ENCODE data around the gene CLEC16A.

CLEC16A gene

DNA sequence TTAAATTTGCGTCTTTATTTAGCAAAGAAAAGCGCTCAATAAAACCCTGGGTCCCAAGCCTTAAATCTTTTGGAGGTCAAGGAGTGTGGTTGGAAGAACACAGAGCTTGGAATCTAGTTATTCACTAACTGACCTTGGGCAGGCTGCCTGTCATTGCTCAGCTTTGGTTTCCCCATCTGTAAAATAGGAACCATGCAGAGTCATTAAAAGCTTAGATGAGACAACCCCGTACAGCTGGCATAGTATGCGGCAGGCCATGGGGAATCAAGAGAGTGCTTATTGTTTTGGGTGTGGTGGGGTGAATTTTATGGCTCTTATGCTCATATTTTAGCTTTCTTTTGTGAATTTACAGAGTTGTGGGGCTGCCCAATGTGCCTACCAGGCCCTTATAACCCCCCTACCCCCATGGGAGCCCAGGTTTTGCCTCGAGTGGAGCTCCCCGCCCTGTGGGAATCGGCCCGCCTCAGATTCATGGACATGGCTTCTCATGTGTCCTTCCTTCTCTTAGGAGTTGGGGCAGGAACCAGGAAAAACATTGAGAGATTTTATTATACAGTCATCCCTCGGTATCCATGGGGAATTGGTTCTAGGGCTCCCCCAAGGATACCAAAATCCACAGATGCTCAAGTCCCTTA is 113.5 kb downstream of the CLEC16A start:
- Histone ChIP-seq H3K4me3 (ENCODE audit: low read depth in 1 of 2, low read length in 2 of 2) (no peak overlapping the region), H3K27me3 (ENCODE audit: low read depth, low read length) (no peaks in the 10 kb centered on the region)

DNA sequence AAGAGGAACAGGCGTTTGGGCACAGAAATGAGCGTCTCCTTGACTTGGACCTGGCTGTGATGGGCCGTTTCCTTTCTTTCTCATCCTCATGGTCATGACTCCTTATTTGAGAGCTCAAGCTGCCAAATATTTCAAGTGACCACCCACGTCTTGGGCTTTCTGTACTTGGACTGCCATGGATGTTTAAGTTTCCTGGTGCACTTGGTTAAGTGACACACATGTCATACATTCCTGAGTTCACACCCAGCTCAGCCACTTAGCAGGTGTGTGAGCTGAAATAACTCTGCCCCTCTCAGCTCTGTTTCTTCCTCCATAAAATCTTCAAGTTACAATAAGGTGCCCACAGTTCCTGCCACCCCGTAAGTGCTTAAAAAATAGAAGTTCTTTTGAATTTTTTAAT is 114.5 kb downstream of the CLEC16A start:
- Histone ChIP-seq H3K4me3 (ENCODE audit: low read depth in 1 of 2, low read length in 2 of 2) (no peak overlapping the region), H3K27me3 (ENCODE audit: low read depth, low read length) (no peaks in the 10 kb centered on the region), H3K36me3 (ENCODE audit: control insufficient read depth in 1 of 2, insufficient read depth in 2 of 2, low read length in 2 of 2) (peaks cover 16 to 40% of the 10 kb centered on the region in 2 donors), H3K27ac (ENCODE audit: low read length) (no peak overlapping the region), H3K9me3 (ENCODE audit: control insufficient read depth in 1 of 2, low read length in 2 of 2) (no peaks in the 10 kb centered on the region), H3K4me1 (ENCODE audit: control insufficient read depth in 1 of 2, insufficient read depth in 2 of 2, low read length in 2 of 2) (no peaks in the 10 kb centered on the region)

More for the DNA sequence above, 113.5 kb downstream of the CLEC16A start:
- Histone ChIP-seq H3K36me3 (ENCODE audit: control insufficient read depth in 1 of 2, insufficient read depth in 2 of 2, low read length in 2 of 2) (peaks cover 19 to 34% of the 10 kb centered on the region in 2 donors), H3K4me1 (ENCODE audit: control insufficient read depth in 1 of 2, insufficient read depth in 2 of 2, low read length in 2 of 2) (no peaks in the 10 kb centered on the region), H3K9me3 (ENCODE audit: control insufficient read depth in 1 of 2, low read length in 2 of 2) (no peaks in the 10 kb centered on the region), H3K27ac (ENCODE audit: low read length) (no peak overlapping the region)

DNA sequence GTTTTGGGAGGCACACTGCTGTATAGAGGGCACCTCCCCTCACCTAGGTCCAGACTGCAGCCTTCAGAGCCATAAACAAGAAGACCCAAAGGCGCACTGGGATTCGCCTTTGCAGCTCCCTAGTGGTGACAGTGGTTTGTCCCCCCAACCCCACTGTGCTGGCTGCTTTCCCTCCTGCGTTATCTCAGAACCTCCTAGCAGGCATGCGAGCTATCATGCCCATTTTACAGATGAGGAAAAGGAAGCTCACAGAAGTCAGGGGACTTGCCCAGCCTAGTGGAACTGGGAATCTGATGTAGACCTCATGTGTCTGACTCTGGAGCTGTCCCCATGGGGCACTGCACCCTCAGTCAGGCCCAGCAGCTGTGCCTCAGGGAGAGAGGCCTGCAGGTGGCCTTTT is 115.2 kb downstream of the CLEC16A start:
- Histone ChIP-seq H3K9me3 (ENCODE audit: control insufficient read depth in 1 of 2, low read length in 2 of 2) (no peaks in the 10 kb centered on the region), H3K36me3 (ENCODE audit: control insufficient read depth in 1 of 2, insufficient read depth in 2 of 2, low read length in 2 of 2) (peaks cover 16 to 41% of the 10 kb centered on the region in 2 donors), H3K4me1 (ENCODE audit: control insufficient read depth in 1 of 2, insufficient read depth in 2 of 2, low read length in 2 of 2) (no peaks in the 10 kb centered on the region), H3K4me3 (ENCODE audit: low read depth in 1 of 2, low read length in 2 of 2) (no peak overlapping the region), H3K27me3 (ENCODE audit: low read depth, low read length) (no peaks in the 10 kb centered on the region), H3K27ac (ENCODE audit: low read length) (no peak overlapping the region)

DNA sequence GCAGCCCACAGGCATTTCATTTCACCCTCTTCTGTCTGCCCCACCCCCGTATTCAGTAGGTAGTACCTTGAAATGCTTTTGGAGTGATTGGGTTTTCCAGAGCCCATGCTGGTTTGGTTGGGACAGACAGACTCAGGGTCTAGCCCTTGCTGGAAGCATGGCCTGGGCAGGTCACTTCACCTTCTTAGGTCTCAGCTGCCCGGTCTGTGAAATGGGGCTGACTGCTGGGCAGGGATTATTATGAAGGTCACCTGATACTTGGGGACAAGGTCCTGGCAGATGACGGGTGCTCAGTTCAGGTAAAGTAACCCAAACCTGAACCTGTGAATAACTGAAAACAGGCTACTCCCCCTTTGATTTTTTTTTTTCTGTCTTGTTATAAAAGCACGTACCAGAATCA is 116.0 kb downstream of the CLEC16A start:
- H3K27ac ChIP-seq (ENCODE audit: low read length) = no peak overlapping the region
- H3K4me1 ChIP-seq (ENCODE audit: control insufficient read depth in 1 of 2, insufficient read depth in 2 of 2, low read length in 2 of 2) = no peaks in the 10 kb centered on the region
- no peaks in the 10 kb centered on the region for H3K27me3 ChIP-seq (ENCODE audit: low read depth, low read length)
- H3K4me3 ChIP-seq (ENCODE audit: low read depth in 1 of 2, low read length in 2 of 2) = no peak overlapping the region
- peaks cover 23 to 48% of the 10 kb centered on the region in 2 donors for H3K36me3 ChIP-seq (ENCODE audit: control insufficient read depth in 1 of 2, insufficient read depth in 2 of 2, low read length in 2 of 2)
- no peaks in the 10 kb centered on the region for H3K9me3 ChIP-seq (ENCODE audit: control insufficient read depth in 1 of 2, low read length in 2 of 2)

GRCh38 chr16:11060842-11061241 is 116.5 kb downstream of the CLEC16A start:
- H3K4me3 ChIP-seq (ENCODE audit: low read depth in 1 of 2, low read length in 2 of 2) = no peak overlapping the region
- no peaks in the 10 kb centered on the region for H3K9me3 ChIP-seq (ENCODE audit: control insufficient read depth in 1 of 2, low read length in 2 of 2)
- H3K36me3 ChIP-seq (ENCODE audit: control insufficient read depth in 1 of 2, insufficient read depth in 2 of 2, low read length in 2 of 2) = peaks cover 27 to 51% of the 10 kb centered on the region in 2 donors
- no peaks in the 10 kb centered on the region for H3K4me1 ChIP-seq (ENCODE audit: control insufficient read depth in 1 of 2, insufficient read depth in 2 of 2, low read length in 2 of 2)
- H3K27ac ChIP-seq (ENCODE audit: low read length) = no peak overlapping the region
- no peaks in the 10 kb centered on the region for H3K27me3 ChIP-seq (ENCODE audit: low read depth, low read length)

GRCh38 chr16:11061629-11062270 is 117.4 kb downstream of the CLEC16A start:
- H3K27ac ChIP-seq (ENCODE audit: low read length) = no peak overlapping the region
- no peaks in the 10 kb centered on the region for H3K4me1 ChIP-seq (ENCODE audit: control insufficient read depth in 1 of 2, insufficient read depth in 2 of 2, low read length in 2 of 2)
- H3K36me3 ChIP-seq (ENCODE audit: control insufficient read depth in 1 of 2, insufficient read depth in 2 of 2, low read length in 2 of 2) = peaks cover 27 to 53% of the 10 kb centered on the region in 2 donors

GRCh38 chr16:11063448-11064201 is 119.3 kb downstream of the CLEC16A start:
- H3K27ac ChIP-seq (ENCODE audit: low read length) = no peak overlapping the region
- H3K4me3 ChIP-seq (ENCODE audit: low read depth in 1 of 2, low read length in 2 of 2) = no peak overlapping the region
- no peaks in the 10 kb centered on the region for H3K9me3 ChIP-seq (ENCODE audit: control insufficient read depth in 1 of 2, low read length in 2 of 2)
- no peaks in the 10 kb centered on the region for H3K27me3 ChIP-seq (ENCODE audit: low read depth, low read length)
- H3K36me3 ChIP-seq (ENCODE audit: control insufficient read depth in 1 of 2, insufficient read depth in 2 of 2, low read length in 2 of 2) = peaks cover 21 to 53% of the 10 kb centered on the region in 2 donors
- no peaks in the 10 kb centered on the region for H3K4me1 ChIP-seq (ENCODE audit: control insufficient read depth in 1 of 2, insufficient read depth in 2 of 2, low read length in 2 of 2)

More at GRCh38 chr16:11061629-11062270, 117.4 kb downstream of the CLEC16A start:
- Histone ChIP-seq H3K4me3 (ENCODE audit: low read depth in 1 of 2, low read length in 2 of 2) (no peak overlapping the region), H3K9me3 (ENCODE audit: control insufficient read depth in 1 of 2, low read length in 2 of 2) (no peaks in the 10 kb centered on the region), H3K27me3 (ENCODE audit: low read depth, low read length) (no peaks in the 10 kb centered on the region)

DNA sequence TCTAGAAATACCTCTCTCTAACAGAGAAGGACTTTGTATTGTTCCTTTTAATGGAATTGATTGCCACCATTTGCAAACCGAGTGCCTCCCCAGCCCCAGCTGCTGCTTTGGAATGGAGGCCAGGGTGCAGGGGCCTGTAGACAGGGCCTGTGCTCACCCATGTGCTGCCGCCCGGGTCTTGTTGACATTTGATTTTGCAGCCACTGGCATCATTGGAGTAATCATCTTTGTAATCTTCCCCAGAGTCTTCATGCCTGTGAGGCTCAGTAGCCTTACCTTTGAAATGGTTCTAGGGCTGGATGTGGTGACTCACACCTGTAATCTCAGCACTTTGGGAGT is 119.8 kb downstream of the CLEC16A start:
- H3K9me3 ChIP-seq (ENCODE audit: control insufficient read depth in 1 of 2, low read length in 2 of 2) = no peaks in the 10 kb centered on the region
- H3K4me3 ChIP-seq (ENCODE audit: low read depth in 1 of 2, low read length in 2 of 2) = no peak overlapping the region
- no peak overlapping the region for H3K27ac ChIP-seq (ENCODE audit: low read length)
- H3K4me1 ChIP-seq (ENCODE audit: control insufficient read depth in 1 of 2, insufficient read depth in 2 of 2, low read length in 2 of 2) = no peaks in the 10 kb centered on the region
- H3K27me3 ChIP-seq (ENCODE audit: low read depth, low read length) = no peaks in the 10 kb centered on the region
- H3K36me3 ChIP-seq (ENCODE audit: control insufficient read depth in 1 of 2, insufficient read depth in 2 of 2, low read length in 2 of 2) = peaks cover 21 to 53% of the 10 kb centered on the region in 2 donors

DNA sequence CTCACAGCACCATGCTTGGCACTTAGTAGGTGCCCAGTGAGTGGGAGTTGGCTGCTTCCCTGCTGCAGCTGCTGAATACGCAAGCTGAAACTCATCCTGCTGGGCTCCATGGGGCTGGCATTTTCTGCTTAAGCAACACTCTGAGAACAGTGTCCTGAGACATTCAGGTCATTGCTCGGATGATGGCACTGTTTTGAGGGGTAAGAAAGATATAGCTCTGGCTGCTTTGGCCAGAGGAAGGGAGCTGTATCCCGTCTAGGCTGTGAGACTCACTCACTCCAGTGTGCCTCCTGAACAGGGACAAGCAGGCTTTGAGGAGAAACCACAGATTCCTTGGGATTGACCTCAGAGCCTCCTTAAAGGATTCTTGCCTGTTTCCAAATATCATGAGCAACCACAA is 120.5 kb downstream of the CLEC16A start:
- Histone ChIP-seq H3K27me3 (ENCODE audit: low read depth, low read length) (no peaks in the 10 kb centered on the region), H3K36me3 (ENCODE audit: control insufficient read depth in 1 of 2, insufficient read depth in 2 of 2, low read length in 2 of 2) (peaks cover 21 to 46% of the 10 kb centered on the region in 2 donors), H3K9me3 (ENCODE audit: control insufficient read depth in 1 of 2, low read length in 2 of 2) (no peaks in the 10 kb centered on the region), H3K4me3 (ENCODE audit: low read depth in 1 of 2, low read length in 2 of 2) (no peak overlapping the region), H3K27ac (ENCODE audit: low read length) (no peak overlapping the region), H3K4me1 (ENCODE audit: control insufficient read depth in 1 of 2, insufficient read depth in 2 of 2, low read length in 2 of 2) (no peaks in the 10 kb centered on the region)

- Histone ChIP-seq H3K27me3 (ENCODE audit: low read depth, low read length) (no peaks in the 10 kb centered on the region), H3K36me3 (ENCODE audit: control insufficient read depth in 1 of 2, insufficient read depth in 2 of 2, low read length in 2 of 2) (peaks cover 20 to 40% of the 10 kb centered on the region in 2 donors), H3K27ac (ENCODE audit: low read length) (no peak overlapping the region), H3K9me3 (ENCODE audit: control insufficient read depth in 1 of 2, low read length in 2 of 2) (no peaks in the 10 kb centered on the region), H3K4me1 (ENCODE audit: control insufficient read depth in 1 of 2, insufficient read depth in 2 of 2, low read length in 2 of 2) (no peaks in the 10 kb centered on the region), H3K4me3 (ENCODE audit: low read depth in 1 of 2, low read length in 2 of 2) (no peak overlapping the region)
Observed at GRCh38 chr16:11066261-11066870, 122.0 kb downstream of the CLEC16A start.

- Histone ChIP-seq H3K36me3 (ENCODE audit: control insufficient read depth in 1 of 2, insufficient read depth in 2 of 2, low read length in 2 of 2) (peaks cover 12 to 32% of the 10 kb centered on the region in 2 donors), H3K27me3 (ENCODE audit: low read depth, low read length) (no peaks in the 10 kb centered on the region), H3K4me1 (ENCODE audit: control insufficient read depth in 1 of 2, insufficient read depth in 2 of 2, low read length in 2 of 2) (no peaks in the 10 kb centered on the region), H3K4me3 (ENCODE audit: low read depth in 1 of 2, low read length in 2 of 2) (no peak overlapping the region), H3K9me3 (ENCODE audit: control insufficient read depth in 1 of 2, low read length in 2 of 2) (no peaks in the 10 kb centered on the region), H3K27ac (ENCODE audit: low read length) (no peak overlapping the region)
Observed at GRCh38 chr16:11067266-11067665, 122.9 kb downstream of the CLEC16A start.
